ENCODE data around the gene GPR87. TPM values are rescaled to one million over a fixed set of nuclear protein-coding genes. Genes with fewer than 3 reads are reported as not detected.

GPR87 gene
- total RNA-seq, 2 experiments from 2014 or later: not detected

DNA sequence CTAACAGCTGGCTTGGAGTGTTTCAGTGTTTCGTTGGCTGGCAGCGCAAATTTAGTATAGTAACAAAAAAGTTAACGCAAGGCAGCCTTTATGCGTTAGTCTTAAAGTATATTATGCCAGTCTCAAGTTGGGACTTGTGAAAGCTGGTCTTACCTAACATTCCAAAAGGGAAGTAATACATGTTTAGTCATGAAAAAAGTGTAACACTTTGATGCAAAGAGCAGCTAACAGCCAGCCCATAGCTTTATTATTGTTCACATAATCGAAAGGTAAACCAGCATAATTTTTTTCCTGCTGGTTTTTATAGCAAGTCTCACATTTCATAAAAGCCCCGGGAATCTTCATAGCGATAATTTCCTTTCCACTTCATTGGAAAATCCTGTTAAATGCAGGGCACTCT is 2.4 kb upstream of the GPR87 start:
- no peaks in the 10 kb centered on the region for H3K9me3 Mint-ChIP-seq
- peaks cover 22% of the 10 kb centered on the region for H3K4me1 Mint-ChIP-seq (ENCODE audit: low read depth)
- no peak overlapping the region for H3K27ac Mint-ChIP-seq
- H3K36me3 Mint-ChIP-seq (ENCODE audit: low read depth): no peaks in the 10 kb centered on the region
- POLR2A ChIA-PET: no interaction called here
- CTCF ChIA-PET: interaction anchor here (1.2 to 1.4 kb wide), 2 partner anchors 9 to 11 kb away, joined by 4 to 5 read pairs; no protein-coding TSS in a partner anchor
- H3K4me3 Mint-ChIP-seq: no peak overlapping the region
- ATAC-seq (no peak), DNase-seq (no peak)
- TF ChIP-seq, protein P1, sequence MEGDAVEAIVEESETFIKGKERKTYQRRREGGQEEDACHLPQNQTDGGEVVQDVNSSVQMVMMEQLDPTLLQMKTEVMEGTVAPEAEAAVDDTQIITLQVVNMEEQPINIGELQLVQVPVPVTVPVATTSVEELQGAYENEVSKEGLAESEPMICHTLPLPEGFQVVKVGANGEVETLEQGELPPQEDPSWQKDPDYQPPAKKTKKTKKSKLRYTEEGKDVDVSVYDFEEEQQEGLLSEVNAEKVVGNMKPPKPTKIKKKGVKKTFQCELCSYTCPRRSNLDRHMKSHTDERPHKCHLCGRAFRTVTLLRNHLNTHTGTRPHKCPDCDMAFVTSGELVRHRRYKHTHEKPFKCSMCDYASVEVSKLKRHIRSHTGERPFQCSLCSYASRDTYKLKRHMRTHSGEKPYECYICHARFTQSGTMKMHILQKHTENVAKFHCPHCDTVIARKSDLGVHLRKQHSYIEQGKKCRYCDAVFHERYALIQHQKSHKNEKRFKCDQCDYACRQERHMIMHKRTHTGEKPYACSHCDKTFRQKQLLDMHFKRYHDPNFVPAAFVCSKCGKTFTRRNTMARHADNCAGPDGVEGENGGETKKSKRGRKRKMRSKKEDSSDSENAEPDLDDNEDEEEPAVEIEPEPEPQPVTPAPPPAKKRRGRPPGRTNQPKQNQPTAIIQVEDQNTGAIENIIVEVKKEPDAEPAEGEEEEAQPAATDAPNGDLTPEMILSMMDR (IDR thresholded peaks at IDR 0.05): no peak
- H3K27me3 Mint-ChIP-seq: peaks cover 2% of the 10 kb centered on the region
- intact Hi-C loops (cut with micrococcal nuclease): no loop called here

DNA sequence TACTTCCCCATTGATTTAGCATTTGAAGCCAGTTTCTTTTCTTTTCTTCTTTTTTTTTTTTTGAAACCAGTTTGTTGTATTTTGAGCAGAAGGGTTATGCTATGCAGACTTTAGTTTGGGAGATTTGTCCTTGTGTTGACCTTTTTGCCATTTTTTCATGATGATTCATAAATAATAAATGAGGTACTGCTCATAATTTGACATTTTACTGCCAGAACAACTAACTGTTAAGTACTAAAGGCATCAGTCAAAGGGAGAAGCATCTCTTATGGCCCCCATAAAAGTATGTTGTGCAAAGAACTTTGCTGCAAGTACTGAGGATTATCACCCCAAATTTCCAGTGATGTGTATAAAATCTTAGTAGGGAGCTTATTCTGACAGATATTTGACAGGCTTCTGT is 1.7 kb upstream of the GPR87 start:
- H3K27ac Mint-ChIP-seq: no peak overlapping the region
- no peaks in the 10 kb centered on the region for H3K9me3 Mint-ChIP-seq
- TF ChIP-seq, protein P1 (IDR thresholded peaks at IDR 0.05): no peak
- ATAC-seq: no peak
- no peak for DNase-seq
- intact Hi-C loops (cut with micrococcal nuclease): no loop called here
- no peaks in the 10 kb centered on the region for H3K36me3 Mint-ChIP-seq (ENCODE audit: low read depth)
- no peak overlapping the region for H3K4me3 Mint-ChIP-seq
- peaks cover 2% of the 10 kb centered on the region for H3K27me3 Mint-ChIP-seq
- CTCF ChIA-PET: interaction anchor here (1.2 to 1.4 kb wide), 2 partner anchors 10 kb away, joined by 4 to 5 read pairs; no protein-coding TSS in a partner anchor
- POLR2A ChIA-PET: no interaction called here
- H3K4me1 Mint-ChIP-seq (ENCODE audit: low read depth): peaks cover 22% of the 10 kb centered on the region

DNA sequence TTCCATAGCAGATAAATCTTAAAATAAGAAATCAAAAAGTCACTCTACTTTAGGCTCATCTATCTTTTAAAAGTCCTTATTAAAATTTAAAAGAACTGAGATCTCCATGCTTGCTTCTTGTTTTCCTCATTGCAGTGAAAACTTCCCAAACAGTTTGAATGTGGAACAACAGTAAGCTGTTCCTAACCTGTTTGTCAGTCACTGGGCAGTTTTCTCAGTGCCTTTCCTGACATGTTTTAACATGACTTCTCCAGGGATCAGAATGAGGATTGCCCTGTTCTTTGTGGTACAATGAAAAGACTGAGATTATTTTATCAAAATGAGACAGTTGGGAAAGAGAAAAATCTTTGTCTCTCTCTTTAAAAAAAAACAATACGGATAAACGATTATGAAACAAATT is 774 bp downstream of the GPR87 start:
- ATAC-seq (no peak), DNase-seq (no peak)
- Mint-ChIP-seq H3K4me3 (no peak overlapping the region), H3K27ac (no peak overlapping the region), H3K9me3 (no peaks in the 10 kb centered on the region), H3K36me3 (ENCODE audit: low read depth) (no peaks in the 10 kb centered on the region), H3K4me1 (ENCODE audit: low read depth) (peaks cover 22% of the 10 kb centered on the region), H3K27me3 (peaks cover 2% of the 10 kb centered on the region)
- CTCF ChIA-PET: interaction anchor here (0.6 to 2.1 kb wide), 6 partner anchors 10 to 1067 kb away, joined by 3 to 18 read pairs (median 4); partner anchors contain the start of gene P2RY13
- intact Hi-C loops (cut with micrococcal nuclease): no loop called here
- TF ChIP-seq, protein P1 (IDR thresholded peaks at IDR 0.05): no peak
- POLR2A ChIA-PET: interaction anchor here (1.2 kb wide), 1 partner anchor 10 kb away, joined by 5 read pairs; no protein-coding TSS in a partner anchor

DNA sequence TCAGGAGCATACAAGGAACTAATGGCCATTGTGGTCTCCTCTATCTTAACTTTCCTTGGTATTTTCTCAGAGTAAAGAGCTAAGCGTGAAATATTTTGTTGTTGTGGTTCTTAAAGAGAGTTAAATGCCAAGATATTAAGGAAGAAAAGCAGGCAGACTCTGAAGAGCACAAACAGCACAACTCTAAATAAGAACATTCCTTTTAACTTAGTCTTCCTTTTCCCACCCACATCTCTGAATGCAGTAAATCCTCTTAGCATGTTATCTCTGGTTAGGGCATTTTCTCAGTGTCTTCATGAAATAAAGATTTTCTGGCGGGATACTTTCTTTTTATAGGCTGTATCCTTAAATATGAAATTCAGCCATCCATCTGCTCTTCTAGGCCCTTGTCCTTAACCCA is 1.5 kb downstream of the GPR87 start:
- H3K4me1 Mint-ChIP-seq (ENCODE audit: low read depth): peaks cover 18% of the 10 kb centered on the region
- H3K27ac Mint-ChIP-seq: no peak overlapping the region
- POLR2A ChIA-PET: no interaction called here
- ATAC-seq (no peak), DNase-seq (no peak)
- H3K36me3 Mint-ChIP-seq (ENCODE audit: low read depth): no peaks in the 10 kb centered on the region
- intact Hi-C loops (cut with micrococcal nuclease): no loop called here
- no peaks in the 10 kb centered on the region for H3K9me3 Mint-ChIP-seq
- CTCF ChIA-PET: interaction anchor here (2.1 kb wide), 1 partner anchor 9 kb away, joined by 18 read pairs; no protein-coding TSS in a partner anchor
- peaks cover 2% of the 10 kb centered on the region for H3K27me3 Mint-ChIP-seq
- no peak overlapping the region for H3K4me3 Mint-ChIP-seq
- TF ChIP-seq, protein P1 (IDR thresholded peaks at IDR 0.05): no peak

DNA sequence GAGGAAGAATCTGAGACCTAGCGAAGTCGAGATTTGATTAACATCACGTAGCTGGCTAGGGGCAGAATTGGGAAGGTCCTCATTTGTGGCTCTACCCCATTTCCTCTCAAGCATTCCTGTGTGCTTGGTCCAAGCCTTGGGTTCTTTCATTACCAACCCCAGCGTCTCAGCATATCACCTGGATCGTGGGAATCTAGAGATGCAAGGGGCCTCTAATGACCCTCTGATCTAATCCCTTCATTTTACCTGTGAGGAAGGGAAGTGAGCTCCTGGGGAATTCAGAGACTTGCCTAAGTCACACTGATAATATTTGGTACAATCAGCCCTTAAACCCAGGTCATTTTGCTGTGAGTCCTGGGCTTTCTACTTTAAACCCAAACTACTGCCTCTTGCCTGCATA is 2.0 kb downstream of the GPR87 start:
- CTCF ChIA-PET: no interaction called here
- Mint-ChIP-seq H3K4me1 (ENCODE audit: low read depth) (peaks cover 16% of the 10 kb centered on the region), H3K4me3 (no peak overlapping the region), H3K9me3 (no peaks in the 10 kb centered on the region), H3K36me3 (ENCODE audit: low read depth) (no peaks in the 10 kb centered on the region), H3K27me3 (peaks cover 2% of the 10 kb centered on the region), H3K27ac (no peak overlapping the region)
- POLR2A ChIA-PET: no interaction called here
- ATAC-seq (no peak), DNase-seq (no peak)
- TF ChIP-seq, protein P1 (IDR thresholded peaks at IDR 0.05): no peak
- intact Hi-C loops (cut with micrococcal nuclease): no loop called here

Data from activated CD8-positive, alpha-beta T cell treated with anti-CD3 and anti-CD28 coated beads for 36 hours (primary cell).